ENCODE data around the gene PLXDC1.

The PLXDC1 gene

GRCh38 chr17:39156491-39156890, 5.1 kb upstream of the PLXDC1 start:
- no peak for DNase-seq (ENCODE audit: low read depth in 2 of 3, low spot score in 2 of 3)

- no peak for DNase-seq (ENCODE audit: low read depth in 2 of 3, low spot score in 2 of 3)
Measured at GRCh38 chr17:39155654-39156053, 4.2 kb upstream of the PLXDC1 start.

- peak; percentile 78 to 100 (median 100) for DNase-seq (ENCODE audit: low read depth in 2 of 3, low spot score in 2 of 3)
Measured at GRCh38 chr17:39153599-39154051, 2.2 kb upstream of the PLXDC1 start.

GRCh38 chr17:39151943-39152818, 744 bp upstream of the PLXDC1 start:
- no peak for DNase-seq (ENCODE audit: low read depth in 2 of 3, low spot score in 2 of 3)

GRCh38 chr17:39150795-39151149, 665 bp downstream of the PLXDC1 start:
- no peak for DNase-seq (ENCODE audit: low read depth in 2 of 3, low spot score in 2 of 3)

GRCh38 chr17:39150104-39150634, 1.3 kb downstream of the PLXDC1 start:
- DNase-seq (ENCODE audit: low read depth in 2 of 3, low spot score in 2 of 3) = no peak

GRCh38 chr17:39147221-39148185, 3.9 kb downstream of the PLXDC1 start:
- no peak for DNase-seq (ENCODE audit: low read depth in 2 of 3, low spot score in 2 of 3)

GRCh38 chr17:39146273-39146672, 5.2 kb downstream of the PLXDC1 start:
- DNase-seq (ENCODE audit: low read depth in 2 of 3, low spot score in 2 of 3) = no peak

GRCh38 chr17:39145143-39145542, 6.3 kb downstream of the PLXDC1 start:
- DNase-seq (ENCODE audit: low read depth in 2 of 3, low spot score in 2 of 3) = no peak

- no peak for DNase-seq (ENCODE audit: low read depth in 2 of 3, low spot score in 2 of 3)
Measured at GRCh38 chr17:39144416-39144840, 7.0 kb downstream of the PLXDC1 start.

- no peak for DNase-seq (ENCODE audit: low read depth in 2 of 3, low spot score in 2 of 3)
Measured at GRCh38 chr17:39143552-39144093, 7.8 kb downstream of the PLXDC1 start.

GRCh38 chr17:39141915-39142664, 9.3 kb downstream of the PLXDC1 start:
- DNase-seq (ENCODE audit: low read depth in 2 of 3, low spot score in 2 of 3) = no peak

- no peak for DNase-seq (ENCODE audit: low read depth in 2 of 3, low spot score in 2 of 3)
Measured at GRCh38 chr17:39141294-39141693, 10.1 kb downstream of the PLXDC1 start.

GRCh38 chr17:39139561-39139960, 11.9 kb downstream of the PLXDC1 start:
- DNase-seq (ENCODE audit: low read depth in 2 of 3, low spot score in 2 of 3) = no peak

- no peak for DNase-seq (ENCODE audit: low read depth in 2 of 3, low spot score in 2 of 3)
Measured at GRCh38 chr17:39139161-39139511, 12.3 kb downstream of the PLXDC1 start.

- no peak for DNase-seq (ENCODE audit: low read depth in 2 of 3, low spot score in 2 of 3)
Measured at GRCh38 chr17:39138431-39139160, 12.8 kb downstream of the PLXDC1 start.

- no peak for DNase-seq (ENCODE audit: low read depth in 2 of 3, low spot score in 2 of 3)
Measured at GRCh38 chr17:39134878-39135277, 16.6 kb downstream of the PLXDC1 start.

- no peak for DNase-seq (ENCODE audit: low read depth in 2 of 3, low spot score in 2 of 3)
Measured at GRCh38 chr17:39132192-39132610, 19.2 kb downstream of the PLXDC1 start.

- DNase-seq (ENCODE audit: low read depth in 2 of 3, low spot score in 2 of 3) = no peak
Measured at GRCh38 chr17:39131616-39132015, 19.8 kb downstream of the PLXDC1 start.

GRCh38 chr17:39130205-39130604, 21.2 kb downstream of the PLXDC1 start:
- no peak for DNase-seq (ENCODE audit: low read depth in 2 of 3, low spot score in 2 of 3)

Data from activated CD8-positive, alpha-beta memory T cell treated with anti-CD3 and anti-CD28 coated beads for 48 hours (primary cell).